ENCODE measurements around the gene ZNF484. TPM values are rescaled to one million over a fixed set of nuclear protein-coding genes. Genes with fewer than 3 reads are reported as not detected.

ZNF484 gene
- 56.7 TPM for total RNA-seq

DNA sequence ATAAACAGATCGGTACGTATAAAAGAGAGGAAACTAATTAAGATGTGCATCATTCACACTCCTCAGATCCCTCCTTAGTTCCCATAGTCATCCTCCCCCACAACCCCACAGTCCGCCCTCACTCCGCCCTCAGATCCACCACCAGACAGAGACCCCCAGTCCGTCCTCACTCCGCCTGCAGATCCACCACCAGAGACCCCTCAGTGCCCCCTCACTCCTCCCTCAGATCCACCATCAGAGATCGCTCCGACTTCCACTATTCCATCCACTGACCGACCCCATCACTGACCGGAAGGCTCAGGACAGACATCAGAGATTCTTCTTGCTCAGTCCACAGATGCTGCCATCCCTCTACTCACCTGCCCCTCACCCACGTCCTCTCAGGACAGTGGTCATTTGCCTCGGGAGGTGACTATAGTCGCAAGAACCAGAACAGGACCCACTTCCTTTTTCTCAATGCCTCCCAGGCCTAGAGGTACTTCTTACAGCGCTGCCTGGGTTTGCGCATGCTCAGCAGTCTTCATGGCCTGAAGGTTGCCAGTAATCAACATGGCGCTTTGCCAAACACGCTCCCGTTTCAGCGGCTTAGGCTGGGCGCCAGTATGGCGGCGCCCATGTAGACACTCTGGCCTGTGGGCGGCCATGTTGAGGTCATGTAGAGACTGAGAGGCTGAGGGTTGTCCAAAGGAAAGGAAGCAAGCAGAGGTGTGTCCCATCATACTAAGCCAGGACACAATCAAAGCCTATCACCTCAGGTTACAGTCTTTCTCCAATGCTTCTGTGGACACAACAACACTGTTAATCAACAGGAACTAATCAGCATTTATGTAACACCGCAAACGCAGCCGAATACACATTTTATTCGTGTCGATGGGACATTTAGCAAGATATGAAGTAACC, at the start of gene ZNF484:
Gene ZNF484, minus strand, starts transcription at position 508 of the 900 bp plus-strand sequence. CDS start 3,009 bp downstream, outside the sequence.

Small RNA genes within 50 kb of the gene (small RNA-seq; reads per million reads assigned to genes)
- gene RNU6-714P, result not detected

Other genes with a start within 250 kb of the ZNF484 start
- gene IPPK, start 207.9 kb downstream of the ZNF484 start, total RNA-seq, result 11.1 TPM
- 36.0 TPM for gene BICD2, start 113.2 kb downstream of the ZNF484 start, total RNA-seq
- gene FGD3, start 69.5 kb upstream of the ZNF484 start, total RNA-seq, result 16.6 TPM
- 1.4 TPM for gene SUSD3, start 180.7 kb upstream of the ZNF484 start, total RNA-seq
- 18.2 TPM for gene CARD19, start 218.2 kb upstream of the ZNF484 start, total RNA-seq